B cell (primary cell): ENCODE data around the gene CCDC80.

Source experiments
- CTCF ChIP-seq: fragments of 200-600 bp; IDR thresholded peaks from one replicate; pipeline ENCODE4 v1.8.0; 2022; ENCODE audit warnings: antibody characterized with exemption, mild to moderate bottlenecking
- EZH2 ChIP-seq: IDR thresholded peaks from 2 replicates; pipeline ENCODE4 v1.6.1; 2012; ENCODE audit warnings: borderline replicate concordance, low read depth, mild to moderate bottlenecking, moderate library complexity, low read length; ENCODE audit not compliant: insufficient read depth, poor library complexity, severe bottlenecking

- TF ChIP-seq CTCF (no peak), EZH2 (no peak)
These were observed 90.1 kb downstream of the CCDC80 start for GRCh38 chr3:112550859-112551258.
